Measurements from ENCODE around the gene FIBCD1. TPM values are rescaled to one million over a fixed set of nuclear protein-coding genes. Genes with fewer than 3 reads are reported as not detected.

Gene FIBCD1
- polyA plus RNA-seq, 1 donor (not counting 4 experiments of a cell fraction or from before 2014, with no cell fraction given): 0.79 TPM

GRCh38 chr9:130856474-130856873, 82.6 kb downstream of the FIBCD1 start:
- no peaks in the 10 kb centered on the region for H3K9me1 ChIP-seq (ENCODE audit: control insufficient read depth, extremely low read depth, insufficient read depth, low read length)
- no peak for FAIRE-seq

GRCh38 chr9:130854835-130855234, 84.2 kb downstream of the FIBCD1 start:
- H3K36me3 ChIP-seq (ENCODE audit: control insufficient read depth in 2 of 2, extremely low read depth in 1 of 2, insufficient read depth in 2 of 2, low read length in 2 of 2): peaks cover 17 to 33% of the 10 kb centered on the region in 2 experiments
- H3K4me1 ChIP-seq (ENCODE audit: control insufficient read depth, extremely low read depth, insufficient read depth, low read length): no peaks in the 10 kb centered on the region
- H3K4me3 ChIP-seq (ENCODE audit: control insufficient read depth in 2 of 3, extremely low read depth in 1 of 3, insufficient read depth in 2 of 3, low read depth in 1 of 3, low read length in 3 of 3): no peak overlapping the region
- peaks cover 2% of the 10 kb centered on the region for H4K20me1 ChIP-seq (ENCODE audit: control insufficient read depth, extremely low read depth, insufficient read depth, low read length)
- H2AFZ ChIP-seq (ENCODE audit: control insufficient read depth, low read length): no peak overlapping the region
- no peaks in the 10 kb centered on the region for H3K9me3 ChIP-seq (ENCODE audit: control insufficient read depth, low read depth, low read length)
- dilution Hi-C loops (cut with MboI; ENCODE audit: extremely low pct_ligation_motif_present, low sequenced_read_pairs): no loop called here
- no peak overlapping the region for H3K27ac ChIP-seq (ENCODE audit: control insufficient read depth, insufficient read depth, low read length)
- FAIRE-seq: no peak
- H3K79me2 ChIP-seq (ENCODE audit: control insufficient read depth, insufficient read depth, low read length): peaks cover 33% of the 10 kb centered on the region
- H3K9me1 ChIP-seq (ENCODE audit: control insufficient read depth, extremely low read depth, insufficient read depth, low read length): no peaks in the 10 kb centered on the region
- TF ChIP-seq CTCF (optimal IDR thresholded peaks at IDR 0.05 in 1 of 3, IDR thresholded peaks at IDR 0.05 in 1 of 3, conservative IDR thresholded peaks at IDR 0.05 in 1 of 3; ENCODE audit: extremely low read depth in 1 of 3, insufficient read depth in 2 of 3, low read length in 3 of 3) (no peak), EZH2 (IDR thresholded peaks at IDR 0.05; ENCODE audit: low read length) (no peak)
- no peaks in the 10 kb centered on the region for H3K27me3 ChIP-seq (ENCODE audit: control insufficient read depth, extremely low read depth, insufficient read depth, low read length)
- H3K9ac ChIP-seq (ENCODE audit: control insufficient read depth, extremely low read depth, insufficient read depth, low read length): no peak overlapping the region
- no peak overlapping the region for H3K4me2 ChIP-seq (ENCODE audit: control insufficient read depth, extremely low read depth, insufficient read depth, low read depth, low read length)
- no peak for DNase-seq (ENCODE audit: low read depth, low spot score)

More at GRCh38 chr9:130856474-130856873, 82.6 kb downstream of the FIBCD1 start:
- no peak for DNase-seq (ENCODE audit: low read depth, low spot score)
- peaks cover 2% of the 10 kb centered on the region for H4K20me1 ChIP-seq (ENCODE audit: control insufficient read depth, extremely low read depth, insufficient read depth, low read length)
- dilution Hi-C loops (cut with MboI; ENCODE audit: extremely low pct_ligation_motif_present, low sequenced_read_pairs): no loop called here
- H3K4me3 ChIP-seq (ENCODE audit: control insufficient read depth in 2 of 3, extremely low read depth in 1 of 3, insufficient read depth in 2 of 3, low read depth in 1 of 3, low read length in 3 of 3): no peak overlapping the region
- no peak overlapping the region for H3K27ac ChIP-seq (ENCODE audit: control insufficient read depth, insufficient read depth, low read length)
- H3K9me3 ChIP-seq (ENCODE audit: control insufficient read depth, low read depth, low read length): no peaks in the 10 kb centered on the region
- H3K79me2 ChIP-seq (ENCODE audit: control insufficient read depth, insufficient read depth, low read length): peaks cover 21% of the 10 kb centered on the region
- no peaks in the 10 kb centered on the region for H3K4me1 ChIP-seq (ENCODE audit: control insufficient read depth, extremely low read depth, insufficient read depth, low read length)
- no peak overlapping the region for H3K4me2 ChIP-seq (ENCODE audit: control insufficient read depth, extremely low read depth, insufficient read depth, low read depth, low read length)
- H2AFZ ChIP-seq (ENCODE audit: control insufficient read depth, low read length): no peak overlapping the region
- no peak for TF ChIP-seq CTCF (optimal IDR thresholded peaks at IDR 0.05 in 1 of 3, IDR thresholded peaks at IDR 0.05 in 1 of 3, conservative IDR thresholded peaks at IDR 0.05 in 1 of 3; ENCODE audit: extremely low read depth in 1 of 3, insufficient read depth in 2 of 3, low read length in 3 of 3)
- no peak for TF ChIP-seq EZH2 (IDR thresholded peaks at IDR 0.05; ENCODE audit: low read length)
- H3K27me3 ChIP-seq (ENCODE audit: control insufficient read depth, extremely low read depth, insufficient read depth, low read length): no peaks in the 10 kb centered on the region
- H3K36me3 ChIP-seq (ENCODE audit: control insufficient read depth in 2 of 2, extremely low read depth in 1 of 2, insufficient read depth in 2 of 2, low read length in 2 of 2): peaks cover 22 to 33% of the 10 kb centered on the region in 2 experiments
- H3K9ac ChIP-seq (ENCODE audit: control insufficient read depth, extremely low read depth, insufficient read depth, low read length): no peak overlapping the region

All from keratinocyte (primary cell).